Stromal cell of bone marrow (primary cell): Measurements from ENCODE around the gene CCT2.
"Not testable (repeated sequence)": the region's sequence is repeated elsewhere in the genome, so short reads cannot be mapped to it uniquely, and the experiment has no call there.

Experiments used
- DNase-seq: peaks from one replicate; pipeline ENCODE4 v3.0.0-alpha.2; 2012; ENCODE audit warnings: low read depth

CCT2 gene

GRCh38 chr12:69589082-69589481, 3.8 kb downstream of the CCT2 start:
- no peak for DNase-seq

- DNase-seq = no peak
Observed at GRCh38 chr12:69595689-69596088, 10.4 kb downstream of the CCT2 start.

- DNase-seq = no peak
Observed at GRCh38 chr12:69598174-69598753, 13.0 kb downstream of the CCT2 start.

GRCh38 chr12:69600804-69601203, 15.5 kb downstream of the CCT2 start:
- no peak for DNase-seq

GRCh38 chr12:69601962-69602685, 16.9 kb downstream of the CCT2 start:
- no peak for DNase-seq

- DNase-seq = no peak
Observed at GRCh38 chr12:69602954-69603353, 17.7 kb downstream of the CCT2 start.

- not testable (repeated sequence) for DNase-seq
Observed at GRCh38 chr12:69603556-69603955, 18.3 kb downstream of the CCT2 start.

- DNase-seq = not testable (repeated sequence)
Observed at GRCh38 chr12:69604275-69604674, 19.0 kb downstream of the CCT2 start.

- DNase-seq = no peak
Observed at GRCh38 chr12:69608114-69608513, 22.9 kb downstream of the CCT2 start.

GRCh38 chr12:69610126-69610525, 24.9 kb downstream of the CCT2 start:
- DNase-seq = no peak

- no peak for DNase-seq
Observed at GRCh38 chr12:69610729-69611128, 25.5 kb downstream of the CCT2 start, which contains the start of gene LRRC10. LRRC10 (minus strand) TSS chr12:69610907; CDS start chr12:69610838, 69 bp downstream.

- DNase-seq = no peak
Observed at GRCh38 chr12:69613351-69613750, 28.1 kb downstream of the CCT2 start.

GRCh38 chr12:69616025-69616424, 30.8 kb downstream of the CCT2 start:
- DNase-seq = no peak

GRCh38 chr12:69619050-69619449, 33.8 kb downstream of the CCT2 start:
- no peak for DNase-seq

- no peak for DNase-seq
Observed at GRCh38 chr12:69620077-69620476, 34.8 kb downstream of the CCT2 start.

GRCh38 chr12:69620921-69621320, 35.7 kb downstream of the CCT2 start:
- DNase-seq = no peak

GRCh38 chr12:69621551-69621950, 36.3 kb downstream of the CCT2 start:
- no peak for DNase-seq

GRCh38 chr12:69623970-69624369, 38.7 kb downstream of the CCT2 start:
- no peak for DNase-seq

GRCh38 chr12:69627501-69627900, 42.2 kb downstream of the CCT2 start:
- no peak for DNase-seq

GRCh38 chr12:69630191-69630590, 44.9 kb downstream of the CCT2 start:
- no peak for DNase-seq

- DNase-seq = no peak
Observed at GRCh38 chr12:69633061-69633460, 47.8 kb downstream of the CCT2 start.

- peak; percentile 48 for DNase-seq
Observed at GRCh38 chr12:69639400-69640016, 54.2 kb downstream of the CCT2 start.

GRCh38 chr12:69641546-69641945, 56.3 kb downstream of the CCT2 start:
- no peak for DNase-seq
